GM19099 (cell line): Measurements from ENCODE around the gene B4GALNT2.

Experiments used
- POLR2A ChIP-seq: IDR thresholded peaks from 3 replicates; pipeline ENCODE4 v1.6.1; 2011; ENCODE audit warnings: low read depth; ENCODE audit not compliant: insufficient read length; ENCODE audit errors: extremely low read depth

The B4GALNT2 gene

DNA sequence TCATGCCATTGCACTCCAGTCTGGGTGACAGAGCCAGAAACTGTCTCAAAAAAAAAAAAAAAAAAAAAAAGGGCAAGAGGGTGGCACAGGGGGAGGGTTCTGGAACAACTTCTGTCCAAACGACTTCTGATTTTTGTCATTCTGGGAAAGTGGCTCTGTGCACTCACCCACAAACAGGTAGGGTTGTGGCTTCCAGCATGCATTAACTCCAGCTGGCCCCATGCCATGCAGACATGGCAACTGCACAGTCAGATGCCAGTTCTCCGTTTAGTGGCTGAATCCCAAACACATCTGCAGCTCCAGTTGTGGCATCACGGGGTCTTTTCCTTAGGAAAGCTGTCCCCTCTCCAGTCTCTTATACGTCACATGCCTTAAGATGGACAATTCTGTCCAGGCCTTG, 30.3 kb downstream of the B4GALNT2 start:
- no peak for TF ChIP-seq POLR2A

DNA sequence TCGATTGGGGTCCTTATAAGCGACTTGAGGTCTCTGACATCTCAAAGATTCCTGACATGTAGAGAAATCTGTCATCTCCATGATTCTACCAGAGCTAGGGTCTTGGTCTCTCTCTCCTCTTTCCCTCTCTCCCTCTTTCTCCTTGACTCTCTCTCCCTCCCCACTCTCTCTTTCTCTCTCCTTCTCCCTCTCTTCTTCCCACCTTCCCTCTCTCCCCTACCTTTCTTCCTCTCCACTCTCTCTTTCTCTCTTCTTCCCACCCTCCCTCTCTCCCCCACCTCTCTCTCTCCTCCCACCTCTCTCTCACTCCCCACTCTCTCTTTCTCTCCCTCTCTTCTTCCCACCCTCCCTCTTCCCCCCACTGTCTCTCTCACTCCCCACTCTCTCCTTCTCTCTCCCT, 32.6 kb downstream of the B4GALNT2 start:
- no peak for TF ChIP-seq POLR2A

DNA sequence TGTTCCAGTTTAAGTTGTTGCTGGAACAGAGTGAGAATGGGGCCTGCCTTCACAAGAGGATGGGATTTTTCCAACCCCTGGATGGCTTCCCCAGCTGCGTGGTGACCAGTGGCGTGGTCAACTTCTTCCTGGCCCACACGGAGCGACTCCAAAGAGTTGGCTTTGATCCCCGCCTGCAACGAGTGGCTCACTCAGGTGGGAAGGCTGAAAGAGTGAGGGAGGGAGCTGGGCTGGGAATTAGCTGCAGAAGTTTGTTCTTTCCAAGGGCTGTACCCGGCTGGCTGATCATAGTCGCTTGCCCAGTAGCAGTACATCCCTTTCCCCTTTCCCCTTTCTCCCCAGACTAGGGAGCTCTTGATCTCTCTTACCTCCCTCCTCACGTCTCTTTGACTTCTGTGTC, 36.1 kb downstream of the B4GALNT2 start:
- no peak for TF ChIP-seq POLR2A

DNA sequence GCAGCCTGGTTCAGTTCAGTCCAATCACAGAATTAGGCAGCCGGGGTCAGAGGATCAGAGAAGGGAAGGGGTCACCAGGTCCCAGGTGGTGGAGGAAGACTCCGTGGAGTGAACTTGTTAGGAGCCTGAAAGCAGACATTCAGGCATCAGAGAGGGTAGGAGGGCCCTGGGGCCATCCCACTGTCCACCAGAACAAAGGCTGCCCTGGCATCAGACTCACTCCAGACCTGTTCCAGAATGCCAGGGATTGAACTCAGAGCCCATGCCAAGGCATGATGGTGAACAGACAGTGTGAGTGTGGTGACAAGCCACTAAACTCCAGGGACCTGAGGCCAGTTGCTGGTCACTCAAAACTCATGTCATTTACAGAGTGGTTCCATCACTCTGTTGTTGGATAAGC, 37.6 kb downstream of the B4GALNT2 start:
- no peak for TF ChIP-seq POLR2A

DNA sequence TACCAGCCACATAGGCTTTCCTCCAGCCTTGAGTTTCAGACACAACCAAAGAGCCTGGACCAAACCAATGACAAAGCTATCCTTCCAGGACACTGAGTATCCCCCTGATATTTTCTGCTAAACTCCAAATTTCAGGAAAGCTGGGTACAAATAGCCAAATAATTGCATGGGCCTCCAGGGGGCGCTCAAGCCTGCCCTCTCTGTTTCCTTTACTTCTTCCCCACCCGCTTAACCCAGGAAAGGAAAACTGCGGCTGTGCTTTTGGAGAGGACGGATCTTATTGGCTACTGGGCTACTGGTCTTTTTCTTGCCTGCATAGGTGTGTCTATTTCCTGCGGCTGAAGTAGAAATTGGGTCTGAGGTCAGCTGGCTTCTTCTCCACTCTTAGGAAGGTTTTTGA, 47.7 kb downstream of the B4GALNT2 start:
- no peak for TF ChIP-seq POLR2A

DNA sequence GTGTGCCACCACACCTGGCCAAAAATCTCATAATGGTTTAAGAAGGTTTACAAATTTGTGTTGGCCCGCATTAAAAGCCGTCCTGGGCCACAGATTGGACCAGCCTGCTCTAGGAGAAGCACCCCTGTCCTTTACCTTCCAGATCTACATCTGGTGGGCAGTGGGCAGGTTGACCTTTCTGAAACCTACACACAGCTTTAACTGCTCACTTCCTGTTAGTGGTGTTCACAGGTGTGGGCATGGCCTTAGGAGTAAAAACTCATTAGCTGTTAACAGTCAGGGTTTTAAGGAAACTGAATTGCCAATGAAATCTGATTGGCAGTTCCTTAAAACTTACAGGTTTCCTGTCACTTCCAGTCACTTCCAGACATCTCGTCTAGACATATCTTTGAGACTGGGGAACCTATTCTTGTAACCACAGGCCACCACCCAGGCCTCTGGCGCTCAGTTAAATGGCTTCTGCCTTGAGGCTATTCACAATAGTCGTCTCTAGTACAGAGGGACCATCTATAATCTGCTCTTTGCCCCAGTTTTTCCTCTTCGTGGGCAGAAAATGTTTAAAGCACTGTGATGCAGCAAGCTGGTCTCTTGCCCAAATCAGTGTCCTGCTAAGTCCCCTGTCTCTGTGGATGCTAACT, 48.5 kb downstream of the B4GALNT2 start:
- no peak for TF ChIP-seq POLR2A

DNA sequence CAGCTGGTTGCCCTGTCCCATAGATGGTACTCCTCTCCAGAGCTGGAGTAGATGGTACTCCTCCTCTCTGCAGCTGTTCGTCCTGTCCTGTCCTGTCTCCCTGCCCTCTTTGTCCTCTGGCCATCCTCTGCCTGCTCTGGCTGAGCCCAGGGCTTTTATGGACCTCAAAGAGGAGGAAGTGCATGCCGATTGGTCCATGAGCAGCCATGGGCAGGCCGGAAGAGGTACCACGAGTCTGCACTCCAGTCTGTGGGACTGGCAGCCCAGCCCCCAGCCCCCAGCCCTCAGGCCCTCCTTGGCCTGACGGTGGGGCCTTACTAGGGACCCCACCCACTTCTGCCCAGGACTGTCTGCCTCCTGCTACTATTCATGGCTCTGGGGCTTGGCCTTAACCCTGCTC, 50.8 kb downstream of the B4GALNT2 start:
- no peak for TF ChIP-seq POLR2A

DNA sequence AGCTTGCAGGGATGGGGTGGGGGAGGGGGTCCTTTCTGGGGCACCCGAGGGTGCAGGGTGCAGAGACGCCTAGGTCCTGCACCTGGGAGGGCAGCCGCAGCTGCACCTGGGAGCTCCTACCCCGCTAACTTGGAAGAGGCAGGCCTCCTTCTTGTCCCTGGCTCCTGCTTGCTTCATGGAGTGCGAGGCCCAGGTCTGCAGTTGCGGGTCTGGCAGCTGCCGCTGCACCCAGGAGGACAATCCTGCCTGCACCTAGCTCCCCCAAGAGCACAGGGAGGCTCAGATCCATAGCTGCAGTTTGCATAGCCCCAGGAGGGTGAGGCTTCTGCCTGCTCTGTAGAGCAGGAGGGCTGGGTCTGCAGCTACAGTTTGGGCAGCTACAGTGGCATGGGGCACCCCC, 51.2 kb downstream of the B4GALNT2 start:
- no peak for TF ChIP-seq POLR2A

DNA sequence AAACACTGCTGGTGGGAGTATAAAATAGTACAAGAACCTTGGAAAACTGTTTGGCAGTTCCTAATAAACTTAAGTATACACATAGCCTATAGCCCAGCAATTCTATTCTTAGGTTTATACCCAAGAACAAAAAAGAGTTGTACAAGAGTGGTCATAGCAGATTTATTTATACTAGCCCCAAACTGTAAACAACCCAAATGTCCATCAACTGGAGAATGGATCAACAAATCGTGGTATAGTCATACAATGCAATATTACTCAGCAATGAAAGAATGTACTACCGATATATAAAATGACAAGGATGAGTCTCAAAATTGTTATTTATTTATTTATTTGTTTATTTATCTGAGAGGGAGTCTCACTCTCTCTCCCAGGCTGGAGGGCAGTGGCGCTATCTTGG, 54.7 kb downstream of the B4GALNT2 start:
- TF ChIP-seq POLR2A = no peak

DNA sequence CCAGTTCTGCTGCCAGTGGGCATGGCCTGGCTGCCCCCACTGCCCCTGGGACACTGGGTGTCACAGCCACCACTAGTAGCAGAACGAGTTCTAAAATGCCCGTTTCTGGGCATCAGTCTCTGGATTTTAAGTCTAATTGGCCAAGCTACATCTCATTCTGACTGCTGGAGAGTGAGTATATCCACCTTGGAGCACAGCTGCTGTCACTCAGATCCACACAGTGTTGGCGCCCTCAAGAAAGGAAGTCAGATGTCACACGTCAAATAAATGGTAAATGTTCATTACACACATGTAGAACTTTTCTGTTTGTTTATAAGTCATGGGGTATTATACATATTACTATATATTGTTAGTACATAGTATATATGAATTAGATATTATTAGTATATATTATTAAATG, 58.4 kb downstream of the B4GALNT2 start:
- TF ChIP-seq POLR2A = no peak

DNA sequence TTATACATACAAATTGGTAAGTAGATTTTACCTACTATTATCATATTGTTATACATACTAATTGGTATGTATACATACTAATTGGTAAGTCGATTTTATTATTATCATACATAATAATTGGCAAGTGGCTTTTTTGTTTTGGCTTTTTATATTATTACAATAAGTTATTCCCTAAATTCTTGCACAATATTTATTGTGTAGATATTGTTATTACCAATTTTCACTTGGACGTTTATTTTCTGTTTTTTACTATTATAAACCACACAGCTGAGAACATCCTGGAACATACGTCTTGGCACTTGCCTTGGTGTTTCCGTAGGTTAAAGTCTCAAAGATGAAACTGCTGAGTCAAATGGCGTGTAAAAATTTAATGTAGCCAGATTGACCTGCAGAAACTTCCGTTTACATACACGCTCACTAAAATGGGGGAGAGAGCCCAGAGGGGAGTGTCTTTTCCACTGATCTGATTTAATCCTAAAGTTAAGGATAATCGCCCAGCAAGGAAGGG, 58.9 kb downstream of the B4GALNT2 start:
- TF ChIP-seq POLR2A = peak; percentile 5

DNA sequence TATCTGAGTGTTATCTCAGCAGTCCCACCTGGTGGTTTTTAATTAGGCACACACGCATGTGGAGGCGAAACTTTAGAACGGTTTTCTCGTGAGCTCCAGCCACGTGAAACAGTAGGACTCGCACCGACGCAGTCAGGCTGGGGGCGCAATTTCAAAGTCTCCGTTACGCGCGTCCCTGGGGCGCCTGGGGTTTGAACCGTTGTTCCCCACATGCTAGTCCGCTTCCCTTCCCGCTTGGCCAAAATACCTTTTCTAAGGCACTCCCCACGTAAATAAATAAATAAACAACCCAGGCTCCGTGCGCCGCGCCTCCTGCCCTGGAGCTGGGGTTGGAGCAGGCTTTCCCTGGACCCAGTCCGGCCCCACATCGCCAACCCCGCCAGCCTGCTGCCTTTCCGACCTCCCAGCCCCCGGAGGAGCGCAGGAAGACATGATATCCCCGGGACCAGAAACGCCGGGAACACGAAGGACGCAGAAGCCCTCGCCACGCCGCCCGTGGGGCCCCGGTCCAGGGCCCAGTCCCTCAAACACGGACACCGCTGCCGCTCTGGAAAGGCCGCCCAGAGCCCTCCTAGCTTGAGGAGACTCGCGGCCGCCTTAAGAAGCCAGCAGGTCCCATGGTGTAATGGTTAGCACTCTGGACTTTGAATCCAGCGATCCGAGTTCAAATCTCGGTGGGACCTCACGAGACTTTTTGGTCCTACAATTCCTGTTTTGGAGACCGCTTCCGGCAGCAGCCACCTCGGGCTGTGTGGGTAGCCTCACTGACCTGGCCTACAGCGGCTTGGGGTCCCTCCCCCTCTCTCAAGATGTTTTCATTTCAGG, 59.6 kb downstream of the B4GALNT2 start:
- peak; percentile 57 for TF ChIP-seq POLR2A

DNA sequence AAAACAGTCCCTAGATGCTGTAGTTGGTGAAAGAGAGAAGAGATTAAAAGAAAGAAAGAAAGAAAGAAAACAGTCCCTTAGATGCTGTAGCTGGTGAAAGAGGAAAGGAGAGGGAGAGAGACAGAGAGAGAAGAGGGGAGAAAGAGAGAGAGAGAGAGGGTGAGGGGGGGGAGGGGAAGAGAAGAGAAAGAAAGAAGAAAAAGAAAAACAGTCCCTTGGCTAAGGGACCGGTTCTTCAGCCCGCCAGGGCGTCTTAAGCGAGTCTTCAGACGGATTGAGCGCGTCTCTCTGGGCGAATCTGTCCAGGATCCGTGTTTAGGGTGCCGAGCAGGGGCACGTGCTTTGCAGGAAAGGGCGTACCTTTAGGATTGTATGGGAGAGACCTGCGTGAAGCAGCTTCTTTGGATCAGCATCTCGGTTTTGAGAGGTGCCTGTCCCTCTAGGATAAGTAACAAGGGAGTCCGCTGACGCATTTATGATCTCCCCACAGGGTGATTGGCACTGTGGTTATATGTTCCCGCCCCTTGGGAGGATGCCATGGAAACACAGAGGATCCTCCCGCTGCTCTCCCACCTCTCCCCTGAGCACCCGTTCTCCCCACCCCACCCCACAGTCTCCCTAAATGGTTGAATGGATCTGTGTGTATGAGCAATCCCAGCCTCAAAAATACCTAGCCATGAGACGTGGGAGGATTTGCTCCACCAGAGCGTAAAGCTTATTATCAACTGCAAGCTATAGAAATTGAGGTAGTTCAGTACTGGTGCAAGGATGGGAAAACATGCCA, 61.1 kb downstream of the B4GALNT2 start:
- TF ChIP-seq POLR2A = peak; percentile 46

DNA sequence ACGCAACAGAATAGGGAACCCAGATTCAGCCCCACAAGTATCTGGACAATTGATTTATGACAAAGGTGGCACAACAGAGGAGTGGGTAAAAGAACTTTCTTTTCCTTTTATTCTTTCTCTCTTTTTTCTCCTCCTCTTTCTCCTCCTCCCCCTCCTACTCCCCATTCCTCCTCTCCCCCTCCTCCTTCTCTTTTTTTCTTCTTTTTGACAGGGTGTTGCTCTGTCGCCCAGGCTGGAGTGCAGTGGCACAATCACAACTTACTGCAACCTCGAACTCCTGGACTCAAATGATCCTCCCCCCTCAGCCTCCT, 61.7 kb downstream of the B4GALNT2 start:
- no peak for TF ChIP-seq POLR2A

DNA sequence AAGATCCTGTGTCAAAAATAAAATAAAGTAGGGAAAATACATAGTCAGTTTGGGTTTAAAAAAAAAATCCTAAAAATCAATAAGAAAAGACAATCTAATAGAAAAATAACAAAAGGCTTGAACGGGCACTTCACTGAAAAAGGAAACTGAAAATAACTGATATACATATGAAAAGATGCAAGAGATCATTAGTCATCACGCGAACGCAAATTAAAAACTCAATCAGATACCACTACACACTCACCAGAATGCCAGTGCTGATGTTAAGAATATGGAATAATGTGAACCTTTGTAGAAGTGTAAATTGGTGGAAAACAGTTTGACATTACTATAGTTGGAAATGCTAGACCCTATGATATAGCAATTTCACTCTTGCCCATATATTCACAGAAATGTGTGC, 63.2 kb downstream of the B4GALNT2 start:
- TF ChIP-seq POLR2A = no peak

DNA sequence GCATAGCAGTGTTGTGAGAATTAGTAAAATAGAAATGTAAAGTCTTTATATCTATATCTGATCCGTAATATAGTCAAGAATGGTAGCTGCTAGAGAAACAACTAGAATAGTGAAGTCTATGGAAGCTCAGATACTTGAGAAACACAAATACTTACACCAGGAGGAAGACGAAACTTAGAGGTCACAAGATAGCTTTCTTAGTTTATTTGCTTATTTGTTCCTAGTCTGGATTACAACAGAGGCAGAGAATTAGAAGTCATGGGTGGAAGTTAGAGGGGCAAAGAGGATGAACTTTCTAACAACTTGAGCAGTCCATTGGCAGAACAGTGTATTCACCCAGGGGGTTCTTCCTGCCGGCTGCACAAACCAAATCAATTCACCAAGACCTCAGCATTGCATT, 64.0 kb downstream of the B4GALNT2 start:
- no peak for TF ChIP-seq POLR2A
